GM12801 (cell line): Measurements from ENCODE around the gene CDHR5.

ENCODE experiments used
- TF ChIP-seq, protein P1 (sequence below): IDR thresholded peaks from one replicate; pipeline ENCODE4 v1.5.1; 2011; ENCODE audit warnings: control low read depth; ENCODE audit not compliant: insufficient read length; ENCODE audit errors: extremely low read depth

Gene CDHR5

DNA sequence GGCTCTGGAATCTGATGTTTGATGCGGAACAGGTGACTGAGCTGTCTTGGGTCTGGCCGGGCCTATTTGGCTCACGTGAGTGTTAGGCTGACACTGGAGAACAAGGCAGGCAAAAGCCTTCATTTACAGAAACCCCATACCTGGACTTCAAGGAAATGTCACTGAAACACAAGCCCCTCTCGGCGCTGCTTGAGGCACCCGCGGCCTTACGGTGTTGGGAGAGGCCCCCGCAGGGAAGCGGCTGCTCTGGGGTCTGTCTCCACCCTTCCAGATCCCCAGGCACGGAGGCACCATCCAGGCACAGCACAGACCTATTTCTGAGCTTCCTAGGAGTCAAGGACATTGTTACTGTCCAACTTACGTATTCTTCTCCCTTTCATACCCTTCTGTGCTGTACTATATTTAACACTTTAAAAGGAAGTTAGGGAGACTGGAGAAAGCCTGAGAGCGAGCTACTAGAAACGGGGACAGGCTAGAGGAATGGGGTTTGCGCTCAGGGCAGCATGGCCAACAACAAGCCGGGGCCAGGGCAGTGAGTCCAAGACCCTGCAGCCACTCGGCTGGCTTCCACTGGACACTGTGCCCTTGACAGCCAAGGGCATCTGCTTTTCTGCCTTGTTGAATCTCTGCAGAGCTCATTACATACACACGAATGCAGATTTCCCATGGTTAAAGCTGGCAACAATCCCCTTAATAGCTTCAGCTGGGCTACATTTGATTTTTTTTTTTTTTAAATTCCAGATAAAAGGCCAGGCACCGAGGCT, 36.1 kb upstream of the CDHR5 start:
- TF ChIP-seq, protein P1, sequence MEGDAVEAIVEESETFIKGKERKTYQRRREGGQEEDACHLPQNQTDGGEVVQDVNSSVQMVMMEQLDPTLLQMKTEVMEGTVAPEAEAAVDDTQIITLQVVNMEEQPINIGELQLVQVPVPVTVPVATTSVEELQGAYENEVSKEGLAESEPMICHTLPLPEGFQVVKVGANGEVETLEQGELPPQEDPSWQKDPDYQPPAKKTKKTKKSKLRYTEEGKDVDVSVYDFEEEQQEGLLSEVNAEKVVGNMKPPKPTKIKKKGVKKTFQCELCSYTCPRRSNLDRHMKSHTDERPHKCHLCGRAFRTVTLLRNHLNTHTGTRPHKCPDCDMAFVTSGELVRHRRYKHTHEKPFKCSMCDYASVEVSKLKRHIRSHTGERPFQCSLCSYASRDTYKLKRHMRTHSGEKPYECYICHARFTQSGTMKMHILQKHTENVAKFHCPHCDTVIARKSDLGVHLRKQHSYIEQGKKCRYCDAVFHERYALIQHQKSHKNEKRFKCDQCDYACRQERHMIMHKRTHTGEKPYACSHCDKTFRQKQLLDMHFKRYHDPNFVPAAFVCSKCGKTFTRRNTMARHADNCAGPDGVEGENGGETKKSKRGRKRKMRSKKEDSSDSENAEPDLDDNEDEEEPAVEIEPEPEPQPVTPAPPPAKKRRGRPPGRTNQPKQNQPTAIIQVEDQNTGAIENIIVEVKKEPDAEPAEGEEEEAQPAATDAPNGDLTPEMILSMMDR, result no peak

DNA sequence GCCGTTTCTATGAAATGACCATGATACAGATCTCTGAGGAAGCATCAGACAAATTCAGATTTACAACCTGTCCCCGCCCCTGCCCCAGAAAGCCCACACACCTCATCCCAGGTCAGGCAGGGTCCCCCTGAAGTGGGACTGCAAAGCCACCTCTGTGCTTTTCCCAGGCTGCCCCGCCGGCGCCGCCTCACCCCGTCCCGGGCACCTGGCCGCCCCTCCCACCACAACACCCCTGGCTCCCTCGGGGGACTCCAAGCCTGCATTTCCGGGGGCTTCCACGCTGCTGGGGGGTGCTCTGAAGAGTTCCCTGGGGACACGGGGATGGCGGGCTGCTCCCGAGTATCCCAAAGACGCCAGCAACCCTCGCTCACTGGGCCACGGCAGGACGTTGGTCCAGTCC, 35.5 kb upstream of the CDHR5 start:
- TF ChIP-seq, protein P1, result no peak

DNA sequence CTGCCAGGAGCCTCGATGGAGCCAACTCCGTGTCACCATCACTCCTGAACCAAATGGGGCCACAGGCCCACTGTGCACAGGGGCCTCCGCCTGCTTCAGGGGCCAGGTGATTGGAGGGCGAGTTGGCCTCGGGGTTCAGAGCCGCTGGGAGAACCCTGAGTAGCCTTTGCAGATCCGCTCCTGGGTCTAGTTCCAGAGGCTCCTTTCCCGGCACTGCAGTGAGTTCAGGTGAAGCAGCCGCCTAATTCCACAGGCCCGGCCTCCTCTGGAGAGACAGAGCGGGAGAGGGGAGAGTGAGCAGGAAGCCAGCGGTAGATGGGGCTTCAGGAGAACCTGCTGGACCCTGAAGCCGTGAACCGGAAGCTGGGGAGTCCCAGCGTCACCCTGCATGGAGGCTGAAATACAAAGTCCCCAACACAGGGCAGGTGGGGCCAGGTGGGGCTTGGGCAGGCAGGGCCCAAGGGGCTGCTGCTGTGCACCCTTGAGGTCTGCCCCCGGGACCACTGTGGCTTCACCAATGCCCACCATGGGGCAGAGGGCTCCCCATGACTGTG, 34.9 kb upstream of the CDHR5 start:
- TF ChIP-seq, protein P1, result no peak

DNA sequence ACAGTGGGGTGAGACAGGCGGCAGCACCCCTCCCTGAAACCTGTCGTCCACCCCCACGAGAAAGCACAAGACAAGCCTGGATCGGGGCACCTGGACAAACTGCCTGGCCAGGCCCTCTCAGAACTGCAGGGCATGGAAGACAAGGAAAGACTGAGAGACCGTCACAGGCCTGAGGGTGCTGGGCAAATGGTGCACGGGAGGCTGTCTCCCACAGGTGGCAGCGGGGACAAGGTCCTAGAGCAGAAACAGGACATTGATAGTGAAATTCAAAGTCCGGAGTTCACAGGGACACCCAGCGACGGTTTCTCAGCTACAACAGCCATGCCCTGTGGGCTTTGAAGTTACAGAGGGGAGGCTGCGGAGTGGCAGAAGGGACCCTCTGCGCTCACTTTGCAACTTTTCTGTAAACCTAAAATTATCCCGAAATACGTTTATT, 33.0 kb upstream of the CDHR5 start:
- TF ChIP-seq, protein P1, result no peak

DNA sequence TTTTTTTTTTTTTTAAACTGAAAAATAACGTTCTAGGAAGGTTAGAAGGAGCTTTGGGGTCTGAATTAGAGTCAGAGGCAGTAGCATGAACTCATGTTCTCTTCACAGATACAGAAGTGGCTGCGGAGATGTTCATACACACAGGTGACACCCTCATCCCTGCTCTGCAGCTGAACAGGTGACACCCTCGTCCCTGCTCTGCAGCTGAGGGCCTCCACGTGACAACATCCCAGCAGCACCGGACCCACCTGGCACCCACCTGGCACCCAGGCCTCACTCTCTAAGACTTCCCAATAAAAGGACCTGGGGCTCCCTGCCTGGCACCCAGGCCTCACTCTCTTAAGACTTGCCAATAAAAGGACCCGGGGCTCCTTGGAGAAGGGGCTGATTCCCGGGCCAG, 32.1 kb upstream of the CDHR5 start:
- TF ChIP-seq, protein P1, result no peak

DNA sequence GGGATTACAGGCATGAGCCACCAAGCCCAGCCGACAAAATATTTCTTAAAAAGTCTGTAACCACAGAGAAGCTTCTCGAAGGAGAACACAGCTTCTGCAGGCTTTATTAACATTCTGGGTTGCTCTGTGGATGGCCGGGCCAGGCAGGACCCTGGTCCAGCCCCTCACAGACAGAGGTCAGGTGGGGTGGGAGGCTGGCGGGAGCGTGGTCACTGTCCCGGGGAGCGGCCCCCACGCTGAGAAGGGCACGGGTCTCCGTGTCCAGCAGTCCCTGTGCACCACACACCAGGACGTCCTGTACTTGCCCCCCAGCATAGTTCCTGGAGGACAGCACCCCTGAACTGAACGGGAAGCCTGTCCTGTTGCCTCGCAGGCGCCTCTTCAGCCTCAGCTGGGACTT, 31.7 kb upstream of the CDHR5 start:
- TF ChIP-seq, protein P1, result no peak

DNA sequence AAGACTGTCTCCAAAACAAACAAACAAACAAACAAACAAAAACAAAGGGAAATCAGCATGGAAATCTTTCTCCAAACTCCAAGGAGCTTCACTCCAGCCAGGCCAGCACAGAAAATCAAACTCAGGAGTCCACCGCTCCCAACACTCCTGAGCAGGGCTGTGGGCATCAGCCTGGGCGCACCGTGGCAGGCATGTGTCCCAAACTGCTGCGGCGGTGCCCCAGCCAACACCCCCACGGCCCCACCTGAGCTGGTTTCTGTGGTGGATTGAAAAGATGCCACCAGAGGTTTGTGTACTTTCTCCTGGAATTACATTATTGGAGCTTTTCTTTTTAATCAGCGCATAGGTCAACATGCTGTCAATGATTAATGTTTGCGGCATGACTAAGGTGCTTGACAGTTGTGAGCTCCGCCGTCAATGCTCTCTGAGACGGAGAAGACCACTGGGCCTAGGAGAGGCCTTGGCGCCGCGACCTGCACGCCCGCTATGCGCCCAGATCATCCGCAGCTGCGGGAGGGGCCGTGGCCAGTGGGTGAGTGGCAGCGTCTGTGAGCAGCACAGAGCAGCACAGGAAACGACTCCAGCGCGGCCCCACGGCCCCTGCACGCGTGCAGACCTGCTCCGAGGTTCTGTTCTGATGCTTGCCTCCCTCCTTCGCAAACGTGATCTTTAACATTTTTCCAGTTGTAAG, 30.4 kb upstream of the CDHR5 start:
- TF ChIP-seq, protein P1, result no peak
